HG03354 (cell line): ENCODE data around the gene WNT3A.
"Not testable (repeated sequence)": the region's sequence is repeated elsewhere in the genome, so short reads cannot be mapped to it uniquely, and the experiment has no call there.

ENCODE experiments used
- ATAC-seq: cut with Tn5 transposase; IDR thresholded peaks from one replicate; pipeline ENCODE4 v1.9.1; 2021; ENCODE audit warnings: mild to moderate bottlenecking; ENCODE audit not compliant: unreplicated experiment, poor library complexity, severe bottlenecking

Gene WNT3A

GRCh38 chr1:228006786-228007048 lies at the start of gene WNT3A:
TSS of gene WNT3A (plus strand) at chr1:228006998. CDS start at chr1:228007129, 131 bp downstream.
- no peak for ATAC-seq

GRCh38 chr1:227958617-227959324 lies 48.0 kb upstream of the WNT3A start:
- ATAC-seq: no peak

- no peak for ATAC-seq
These were observed 47.4 kb upstream of the WNT3A start for GRCh38 chr1:227959325-227959860.

GRCh38 chr1:227961651-227962466 lies 44.9 kb upstream of the WNT3A start:
- no peak for ATAC-seq

GRCh38 chr1:227966733-227967132 lies 40.1 kb upstream of the WNT3A start:
- not testable (repeated sequence) for ATAC-seq

GRCh38 chr1:227967815-227968214 lies 39.0 kb upstream of the WNT3A start:
- not testable (repeated sequence) for ATAC-seq

- ATAC-seq: not testable (repeated sequence)
These were observed 36.5 kb upstream of the WNT3A start for GRCh38 chr1:227970076-227970995.

GRCh38 chr1:227971216-227971615 lies 35.6 kb upstream of the WNT3A start:
- not testable (repeated sequence) for ATAC-seq

GRCh38 chr1:227971643-227972282 lies 35.0 kb upstream of the WNT3A start:
- ATAC-seq: not testable (repeated sequence)

- ATAC-seq: not testable (repeated sequence)
These were observed 34.5 kb upstream of the WNT3A start for GRCh38 chr1:227972283-227972679.

- not testable (repeated sequence) for ATAC-seq
These were observed 33.9 kb upstream of the WNT3A start for GRCh38 chr1:227972843-227973374.

GRCh38 chr1:227973724-227974288 lies 33.0 kb upstream of the WNT3A start:
- ATAC-seq: not testable (repeated sequence)

GRCh38 chr1:227975583-227976283 lies 31.1 kb upstream of the WNT3A start:
- ATAC-seq: not testable (repeated sequence)

- ATAC-seq: no peak
These were observed 19.6 kb upstream of the WNT3A start for GRCh38 chr1:227987181-227987580.

GRCh38 chr1:227994632-227995300 lies 12.0 kb upstream of the WNT3A start:
- ATAC-seq: no peak

- no peak for ATAC-seq
These were observed 10.4 kb upstream of the WNT3A start for GRCh38 chr1:227996187-227996950.
